SK-N-SH (cell line): ENCODE data around the gene OR52E5. TPM values are rescaled to one million over a fixed set of nuclear protein-coding genes. Genes with fewer than 3 reads are reported as not detected.
A peak's percentile ranks its signal among the peaks of the same experiment; 100 is the strongest.

ENCODE experiments used
- CTCF ChIA-PET: fragments of 300-600, 350-600 bp; formaldehyde crosslinking; extraction: SDS; loops from one replicate; lab custom pipeline; 2021; lab: Yijun Ruan, JAX
- POLR2A ChIA-PET: fragments of 350-600 bp; sonication (Branson Sonifier 250); formaldehyde crosslinking; extraction: SDS; loops from one replicate; lab custom pipeline; 2020; ENCODE audit warnings: antibody characterized with exemption, inconsistent platforms; lab: Yijun Ruan, JAX
- DNase-seq: peaks from one replicate; pipeline ENCODE4 v3.0.0; 2012
- H2AFZ ChIP-seq: fragments of 200-600 bp; sonication (generic); 2 replicates; pipeline ENCODE4 v1.8.1; 2016; ENCODE audit warnings: antibody characterized with exemption, mild to moderate bottlenecking, low read depth
- H3F3A ChIP-seq: fragments of 200-600 bp; sonication (generic); replicated peaks from 2 replicates; pipeline ENCODE3; 2016; ENCODE audit warnings: antibody characterized with exemption, mild to moderate bottlenecking; ENCODE audit not compliant: insufficient read depth
- H3K27ac ChIP-seq, 2 experiments: fragments of 200-500 bp in 1 of 2; fragments of 200-600 bp in 1 of 2; sonication (Bioruptor generic) in 1 of 2; sonication (generic), shearing (Covaris generic) in 1 of 2; 2 replicates each; pipeline versions ENCODE4 v1.5.1 to v1.6.1; 2014 to 2016; ENCODE audit warnings: low read depth in 2 of 2, inconsistent platforms in 1 of 2, low read length in 1 of 2, mild to moderate bottlenecking in 1 of 2, mixed read lengths in 1 of 2
- H3K27me3 ChIP-seq: fragments of 200-600 bp; sonication (generic), shearing (Covaris generic); 2 replicates; pipeline ENCODE4 v1.6.1; 2016; ENCODE audit warnings: mixed run types; ENCODE audit not compliant: insufficient read depth
- H3K36me3 ChIP-seq, 2 experiments: fragments of 200-500 bp in 1 of 2; fragments of 200-600 bp in 1 of 2; sonication (Bioruptor generic) in 1 of 2; sonication (generic) in 1 of 2; replicated peaks in 1 of 2; 2 replicates each; pipeline versions ENCODE3 to v1.5.1; 2014 to 2016; ENCODE audit warnings: low read length in 1 of 2, mild to moderate bottlenecking in 1 of 2; ENCODE audit not compliant: insufficient read depth in 2 of 2, control insufficient read depth in 1 of 2
- H3K4me1 ChIP-seq, 2 experiments: fragments of 200-500 bp in 1 of 2; fragments of 200-600 bp in 1 of 2; sonication (Bioruptor generic) in 1 of 2; sonication (generic), shearing (Covaris generic) in 1 of 2; 2 replicates each; pipeline versions ENCODE4 v1.5.1 to v1.6.1; 2014 to 2016; ENCODE audit warnings: low read depth in 1 of 2, low read length in 1 of 2, mixed run types in 1 of 2; ENCODE audit not compliant: insufficient read depth in 2 of 2, control insufficient read depth in 1 of 2
- H3K4me2 ChIP-seq: fragments of 200-600 bp; sonication (generic), shearing (Covaris generic); 2 replicates; pipeline ENCODE4 v1.6.1; 2017; ENCODE audit warnings: mixed run types
- H3K4me3 ChIP-seq, 2 experiments: fragments of 200-500 bp in 1 of 2; fragments of 200-600 bp in 1 of 2; sonication (Bioruptor generic) in 1 of 2; sonication (generic), shearing (Covaris generic) in 1 of 2; 2 replicates each; pipeline versions ENCODE4 v1.5.1 to v1.8.1; 2014 to 2016; ENCODE audit warnings: low read depth in 2 of 2, inconsistent platforms in 1 of 2, low read length in 1 of 2, mild to moderate bottlenecking in 1 of 2, mixed read lengths in 1 of 2, moderate library complexity in 1 of 2
- H3K79me2 ChIP-seq: fragments of 200-600 bp; sonication (generic); 2 replicates; pipeline ENCODE4 v1.8.1; 2017; ENCODE audit warnings: mild to moderate bottlenecking; ENCODE audit not compliant: insufficient read depth
- H3K9ac ChIP-seq: fragments of 200-600 bp; sonication (generic); 2 replicates; pipeline ENCODE4 v1.6.1; 2017; ENCODE audit warnings: mixed run types
- H3K9me2 ChIP-seq: fragments of 200-600 bp; sonication (generic); 2 replicates; pipeline ENCODE4 v1.6.1; 2017; ENCODE audit warnings: mixed run types
- H3K9me3 ChIP-seq: fragments of 200-600 bp; sonication (generic); 2 replicates; pipeline ENCODE4 v1.6.1; 2017; ENCODE audit warnings: mixed run types, mild to moderate bottlenecking, moderate library complexity
- H4K20me1 ChIP-seq: fragments of 200-600 bp; sonication (generic); 2 replicates; pipeline ENCODE4 v1.6.1; 2017; ENCODE audit warnings: mild to moderate bottlenecking, mixed run types; ENCODE audit not compliant: insufficient read depth
- CTCF ChIP-seq: fragments of 200-600 bp; sonication (generic); IDR thresholded peaks from 2 replicates; pipeline ENCODE4 v1.6.1; 2017; ENCODE audit warnings: antibody characterized with exemption, mild to moderate bottlenecking, moderate library complexity
- EP300 ChIP-seq, 2 experiments: IDR thresholded peaks; 2 replicates each; pipeline versions ENCODE4 v1.4.0 to v1.6.1; 2012; ENCODE audit warnings: borderline replicate concordance in 1 of 2, low read depth in 1 of 2, low read length in 1 of 2
- EZH2phosphoT487 ChIP-seq: fragments of 200-600 bp; sonication (generic); IDR thresholded peaks from 2 replicates; pipeline ENCODE4 v1.6.1; 2017; ENCODE audit warnings: low read depth, mixed run types, mild to moderate bottlenecking, antibody characterized with exemption, moderate library complexity, borderline replicate concordance
- FOSL2 ChIP-seq: IDR thresholded peaks from 2 replicates; pipeline ENCODE4 v1.4.0; 2012; ENCODE audit warnings: low read depth, mild to moderate bottlenecking, moderate library complexity, borderline replicate concordance
- FOXJ3 ChIP-seq: sonication (generic); formaldehyde crosslinking; IDR thresholded peaks from 2 replicates; pipeline ENCODE4 v1.5.1; 2020; ENCODE audit warnings: mild to moderate bottlenecking, missing genetic modification reagents
- GATA2 ChIP-seq: sonication (generic); formaldehyde crosslinking; IDR thresholded peaks from 2 replicates; pipeline ENCODE4 v1.5.0; 2020; ENCODE audit warnings: mild to moderate bottlenecking, missing genetic modification reagents
- MAX ChIP-seq: IDR thresholded peaks from 2 replicates; pipeline ENCODE4 v1.4.0; 2012; ENCODE audit warnings: low read depth
- MEF2A ChIP-seq: IDR thresholded peaks from 2 replicates; pipeline ENCODE4 v1.4.0; 2012; ENCODE audit warnings: low read depth, borderline replicate concordance
- NRF1 ChIP-seq: IDR thresholded peaks from 2 replicates; pipeline ENCODE4 v1.6.1; 2012; ENCODE audit warnings: low read depth, mild to moderate bottlenecking, low read length
- POLR2AphosphoS5 ChIP-seq: IDR thresholded peaks from 2 replicates; pipeline ENCODE4 v1.6.1; 2012; ENCODE audit warnings: low read depth, low read length
- RAD21 ChIP-seq: IDR thresholded peaks from 2 replicates; pipeline ENCODE4 v1.6.1; 2012; ENCODE audit warnings: mild to moderate bottlenecking, low read length
- RXRA ChIP-seq: IDR thresholded peaks from 2 replicates; pipeline ENCODE4 v1.4.0; 2012; ENCODE audit warnings: low read depth, mild to moderate bottlenecking, borderline replicate concordance
- SIN3A ChIP-seq: IDR thresholded peaks from 2 replicates; pipeline ENCODE4 v1.6.1; 2012; ENCODE audit warnings: low read depth, mild to moderate bottlenecking, low read length, moderate library complexity, borderline replicate concordance
- SMC3 ChIP-seq: IDR thresholded peaks from 2 replicates; pipeline ENCODE4 v1.6.1; 2012; ENCODE audit warnings: low read depth, low read length, improper control_type of control experiment
- TEAD4 ChIP-seq: IDR thresholded peaks from 2 replicates; pipeline ENCODE4 v1.4.0; 2012; ENCODE audit warnings: mild to moderate bottlenecking, borderline replicate concordance; ENCODE audit not compliant: insufficient read depth
- WGBS: methylation state at CpG from one replicate; pipeline ENCODE4 v1.1.6; 2017; ENCODE audit warnings: low lambda C conversion rate; 5-methylcytosine and 5-hydroxymethylcytosine counted together
- polyA plus RNA-seq, 3 experiments: library from polyadenylated mRNA; depleted of rRNA; stranded (reverse); fragments of >200 nt; gene quantifications; 2 replicates each; pipeline ENCODE4 v1.2.3, GENCODE V29; 2012
- TF ChIP-seq, protein P1 (sequence below): IDR thresholded peaks from 2 replicates; pipeline ENCODE4; 2012

The OR52E5 gene
- polyA plus RNA-seq, 1 of the 3 experiments (the other 2 are of a cell fraction), result not detected

- TF ChIP-seq EP300 (IDR thresholded peaks at IDR 0.05; ENCODE audit: borderline replicate concordance in 1 of 2, low read depth in 1 of 2, low read length in 1 of 2), result no peak
- TF ChIP-seq RAD21, result no peak
- no peak for TF ChIP-seq NRF1
- no peak for TF ChIP-seq RXRA
- no peak for TF ChIP-seq GATA2 (CRISPR knock-in tag)
- H3K27me3 ChIP-seq, result no peaks in the 10 kb centered on the region
- DNase-seq, result no peak
- H3K4me2 ChIP-seq, result no peak overlapping the region
- POLR2A ChIA-PET, result no interaction called here
- H3K4me1 ChIP-seq, result no peaks in the 10 kb centered on the region
- WGBS, result 4% methylated on average over 1 of the region's 1 CpG
- H3K9ac ChIP-seq, result no peak overlapping the region
- no peaks in the 10 kb centered on the region for H3F3A ChIP-seq
- no peaks in the 10 kb centered on the region for H3K79me2 ChIP-seq
- H3K9me2 ChIP-seq, result no peaks in the 10 kb centered on the region
- no peaks in the 10 kb centered on the region for H3K9me3 ChIP-seq
- no peak overlapping the region for H2AFZ ChIP-seq
- no peaks in the 10 kb centered on the region for H3K36me3 ChIP-seq
- H3K27ac ChIP-seq, result no peak overlapping the region
- H3K4me3 ChIP-seq, result no peak overlapping the region
- CTCF ChIA-PET, result interaction anchor here (1.4 kb wide), 1 partner anchor 466 kb away, joined by 4 read pairs; no protein-coding TSS in a partner anchor
- H4K20me1 ChIP-seq, result no peaks in the 10 kb centered on the region
Observed at GRCh38 chr11:5887661-5888060, 5.3 kb upstream of the OR52E5 start.

DNA sequence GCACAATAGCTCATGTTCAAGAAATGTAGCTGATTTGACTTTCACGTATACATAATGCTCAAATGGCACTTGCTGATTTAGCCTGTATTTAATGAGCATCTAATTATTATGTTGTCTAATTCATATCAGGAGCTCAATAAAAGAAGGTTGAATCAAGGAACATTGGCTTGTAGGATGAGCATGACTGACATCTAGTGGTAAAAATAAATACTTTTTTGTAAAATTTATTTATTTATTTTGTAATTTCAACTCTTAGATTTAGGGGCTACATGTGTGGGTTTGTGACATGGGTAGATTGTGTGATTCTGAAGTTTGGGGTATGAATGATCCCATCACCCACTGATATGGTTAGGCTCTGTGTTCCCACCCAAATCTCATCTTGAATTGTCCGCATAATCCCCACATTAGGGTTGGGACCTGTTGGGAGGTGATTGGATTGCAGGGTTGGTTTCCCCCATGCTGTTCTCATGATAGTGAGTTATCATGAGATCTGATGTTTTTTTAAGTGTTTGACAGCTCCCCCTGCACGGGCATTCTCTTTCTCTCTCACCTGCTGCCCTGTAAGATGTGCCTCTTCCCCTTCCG is 1.7 kb upstream of the OR52E5 start:
- peak; percentile 4 for DNase-seq
- no peak overlapping the region for H3K9ac ChIP-seq
- CTCF ChIA-PET, result interaction anchor here (0.6 to 1.5 kb wide), 9 partner anchors 9 to 857 kb away, joined by 3 to 9 read pairs (median 3); no protein-coding TSS in a partner anchor
- H3K4me3 ChIP-seq, result no peak overlapping the region
- TF ChIP-seq RXRA (no peak), GATA2 (CRISPR knock-in tag) (no peak), CTCF (peak; percentile 64), FOSL2 (no peak), MAX (no peak), RAD21 (peak; percentile 37; the same call in 1 of the 2 replicates), NRF1 (no peak)
- TF ChIP-seq, all 33 proteins: peak for 2
- Histone ChIP-seq H3K36me3 (no peaks in the 10 kb centered on the region), H3K9me3 (no peaks in the 10 kb centered on the region), H3K4me2 (no peak overlapping the region), H3K79me2 (no peaks in the 10 kb centered on the region), H3K4me1 (no peaks in the 10 kb centered on the region), H3K9me2 (no peaks in the 10 kb centered on the region), H3F3A (no peaks in the 10 kb centered on the region), H3K27me3 (no peaks in the 10 kb centered on the region; the same call in 1 of the 2 replicates), H3K27ac (no peak overlapping the region), H4K20me1 (no peaks in the 10 kb centered on the region), H2AFZ (no peak overlapping the region)
- WGBS, result 44% methylated on average over 4 of the region's 4 CpGs
- POLR2A ChIA-PET, result no interaction called here

GRCh38 chr11:5899534-5899933 is 6.5 kb downstream of the OR52E5 start:
- Histone ChIP-seq H3K4me1 (no peaks in the 10 kb centered on the region), H3K4me3 (no peak overlapping the region), H3K36me3 (no peaks in the 10 kb centered on the region), H3K9me2 (no peaks in the 10 kb centered on the region), H3K4me2 (no peak overlapping the region), H3K9ac (no peak overlapping the region), H3F3A (no peaks in the 10 kb centered on the region), H2AFZ (no peak overlapping the region), H3K79me2 (no peaks in the 10 kb centered on the region), H4K20me1 (no peaks in the 10 kb centered on the region), H3K27me3 (no peaks in the 10 kb centered on the region; the same call in 1 of the 2 replicates), H3K27ac (no peak overlapping the region), H3K9me3 (no peaks in the 10 kb centered on the region)
- 0% methylated on average over 2 of the region's 2 CpGs for WGBS
- ChIA-PET CTCF (no interaction called here), POLR2A (no interaction called here)
- no peak for DNase-seq
- TF ChIP-seq FOXJ3 (CRISPR knock-in tag) (no peak), POLR2AphosphoS5 (no peak), MAX (no peak), TEAD4 (no peak), SMC3 (no peak), MEF2A (no peak), SIN3A (no peak), EZH2phosphoT487 (no peak), EP300 (IDR thresholded peaks at IDR 0.05; ENCODE audit: borderline replicate concordance in 1 of 2, low read depth in 1 of 2, low read length in 1 of 2) (no peak)
- TF ChIP-seq, protein P1, sequence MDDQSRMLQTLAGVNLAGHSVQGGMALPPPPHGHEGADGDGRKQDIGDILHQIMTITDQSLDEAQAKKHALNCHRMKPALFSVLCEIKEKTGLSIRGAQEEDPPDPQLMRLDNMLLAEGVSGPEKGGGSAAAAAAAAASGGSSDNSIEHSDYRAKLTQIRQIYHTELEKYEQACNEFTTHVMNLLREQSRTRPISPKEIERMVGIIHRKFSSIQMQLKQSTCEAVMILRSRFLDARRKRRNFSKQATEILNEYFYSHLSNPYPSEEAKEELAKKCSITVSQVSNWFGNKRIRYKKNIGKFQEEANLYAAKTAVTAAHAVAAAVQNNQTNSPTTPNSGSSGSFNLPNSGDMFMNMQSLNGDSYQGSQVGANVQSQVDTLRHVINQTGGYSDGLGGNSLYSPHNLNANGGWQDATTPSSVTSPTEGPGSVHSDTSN, result no peak
